Large intestine (tissue), 12 donors: Measurements from ENCODE around the gene HCK. TPM values are rescaled to one million over a fixed set of nuclear protein-coding genes. Genes with fewer than 3 reads are reported as not detected.

Experiments
- DNase-seq, 2 donors: peaks; one replicate each; pipeline versions ENCODE4 v3.0.0 to v3.0.0-alpha.2; 2013
- H3K27ac ChIP-seq: one replicate; pipeline ENCODE4 v1.5.1; 2013; ENCODE audit warnings: low read length
- H3K27me3 ChIP-seq: 2 replicates; pipeline ENCODE4 v1.6.1; 2013; ENCODE audit warnings: low read length; ENCODE audit not compliant: control insufficient read depth, insufficient read depth
- H3K36me3 ChIP-seq: 2 replicates; pipeline ENCODE4 v1.6.1; 2013; ENCODE audit warnings: low read length; ENCODE audit not compliant: control insufficient read depth, insufficient read depth
- H3K4me1 ChIP-seq: one replicate; pipeline ENCODE4 v1.6.1; 2013; ENCODE audit warnings: low read length; ENCODE audit not compliant: control insufficient read depth, insufficient read depth
- H3K4me3 ChIP-seq: one replicate; pipeline ENCODE4 v1.5.1; 2013; ENCODE audit warnings: low read length
- H3K9me3 ChIP-seq: one replicate; pipeline ENCODE4 v1.6.1; 2013; ENCODE audit warnings: mild to moderate bottlenecking, low read depth, low read length, moderate library complexity; ENCODE audit not compliant: control insufficient read depth
- WGBS: methylation state at CpG from one replicate; pipeline ENCODE4 v1.1.5; 2013; ENCODE audit warnings: low lambda C conversion rate; ENCODE audit not compliant: insufficient coverage; 5-methylcytosine and 5-hydroxymethylcytosine counted together
- long read RNA-seq, 11 donors: transcript quantifications; one replicate each; lab custom pipeline, GENCODE V29; 2026
- polyA plus RNA-seq: library from polyadenylated mRNA; unstranded; fragments of 120-200 nt; gene quantifications from one replicate; pipeline ENCODE4 v1.2.1, GENCODE V29; 2013

HCK gene
- 10.8 TPM for polyA plus RNA-seq
- long read RNA-seq, donor 1, partial matches to known transcripts: 0 of 1 reads
- long read RNA-seq, donor 1, other reads (novel, unspliced or antisense): 0 of 1 reads
- long read RNA-seq, donor 2, partial matches to known transcripts: 0 of 5 reads
- long read RNA-seq, donor 2, other reads (novel, unspliced or antisense): 0 of 5 reads
- long read RNA-seq, donor 3, partial matches to known transcripts: 0 of 5 reads
- long read RNA-seq, donor 3, other reads (novel, unspliced or antisense): 0 of 5 reads
- long read RNA-seq, donor 4: 0 reads
- long read RNA-seq, donor 5, partial matches to known transcripts: 0 of 3 reads
- long read RNA-seq, donor 5, other reads (novel, unspliced or antisense): 0 of 3 reads
- long read RNA-seq, donor 6, transcript HCK-207 (13 exons, 2,101 nt): major isoform, 5 of 5 reads
- long read RNA-seq, donor 6, partial matches to known transcripts: 0 of 5 reads
- long read RNA-seq, donor 6, other reads (novel, unspliced or antisense): 0 of 5 reads
- long read RNA-seq, donor 7, partial matches to known transcripts: 0 of 1 reads
- long read RNA-seq, donor 7, other reads (novel, unspliced or antisense): 0 of 1 reads
- long read RNA-seq, donor 8, partial matches to known transcripts: 0 of 5 reads
- long read RNA-seq, donor 8, other reads (novel, unspliced or antisense): 0 of 5 reads
- long read RNA-seq, donor 9, partial matches to known transcripts: 0 of 3 reads
- long read RNA-seq, donor 9, other reads (novel, unspliced or antisense): 0 of 3 reads
- long read RNA-seq, donor 10, partial matches to known transcripts: 0 of 5 reads
- long read RNA-seq, donor 10, other reads (novel, unspliced or antisense): 0 of 5 reads
- long read RNA-seq, donor 11, partial matches to known transcripts: 0 of 6 reads
- long read RNA-seq, donor 11, other reads (novel, unspliced or antisense): 0 of 6 reads

- Histone ChIP-seq H3K27ac (no peak within 1 kb of the TSS), H3K4me1 (no peaks in the 10 kb centered on the region), H3K36me3 (no peaks in the 10 kb centered on the region), H3K4me3 (peak within 1 kb of the TSS; percentile 18), H3K27me3 (peaks cover 53% of the 10 kb centered on the region), H3K9me3 (peaks cover 2% of the 10 kb centered on the region)
- no CpG with 5 or more reads among the region's 58 CpGs for WGBS
- DNase-seq: no peak
These were observed at the start of gene HCK for GRCh38 chr20:32052090-32052777. Gene HCK (plus strand): TSS chr20:32052242.

DNA sequence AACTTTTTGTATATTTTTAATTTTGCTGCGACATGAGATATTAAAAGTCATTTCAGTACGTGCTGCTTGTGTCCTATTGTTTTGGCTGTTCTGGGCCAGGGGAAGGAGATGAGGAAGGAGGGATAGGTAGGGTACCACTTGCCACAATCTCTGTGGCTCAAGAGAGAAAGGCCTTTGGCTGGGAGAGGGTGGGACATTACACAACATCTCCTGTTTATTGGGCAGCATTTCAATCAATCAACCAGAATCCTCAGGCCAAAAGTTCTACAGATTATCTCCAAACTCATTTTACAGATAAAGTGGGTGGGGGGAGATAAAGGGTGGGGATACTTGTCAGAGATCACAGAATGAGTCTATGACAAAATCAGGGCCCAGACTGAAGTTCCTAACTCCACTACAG is 48.7 kb upstream of the HCK start:
- no CpG with 5 or more reads among the region's 2 CpGs for WGBS
- no peaks in the 10 kb centered on the region for H3K9me3 ChIP-seq
- H3K27ac ChIP-seq: no peak overlapping the region
- peaks cover 19% of the 10 kb centered on the region for H3K27me3 ChIP-seq
- no peaks in the 10 kb centered on the region for H3K4me1 ChIP-seq
- DNase-seq: no peak
- no peak overlapping the region for H3K4me3 ChIP-seq
- H3K36me3 ChIP-seq: no peaks in the 10 kb centered on the region

DNA sequence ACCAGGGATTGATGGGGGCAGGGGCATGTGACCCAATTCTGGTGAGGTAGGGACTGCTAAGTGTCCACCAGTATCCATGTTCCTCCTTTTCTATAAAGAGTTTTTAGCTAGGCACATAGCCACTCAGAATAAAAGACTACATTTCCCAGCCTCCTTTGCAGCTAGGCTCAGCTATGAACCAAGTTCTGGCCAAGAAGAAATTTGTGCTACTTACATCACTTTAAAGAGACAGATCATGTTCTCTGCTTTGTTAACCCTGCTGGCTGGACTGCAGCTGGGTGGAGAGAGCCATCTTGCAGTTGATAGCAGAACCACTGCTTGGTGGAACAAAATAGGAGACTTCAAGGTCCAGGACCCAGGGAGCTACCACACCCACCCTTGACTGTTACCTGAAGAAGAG is 47.1 kb upstream of the HCK start:
- H3K36me3 ChIP-seq: no peaks in the 10 kb centered on the region
- H3K4me3 ChIP-seq: no peak overlapping the region
- H3K9me3 ChIP-seq: no peaks in the 10 kb centered on the region
- no peaks in the 10 kb centered on the region for H3K4me1 ChIP-seq
- no peak overlapping the region for H3K27ac ChIP-seq
- DNase-seq: no peak
- H3K27me3 ChIP-seq: peaks cover 24% of the 10 kb centered on the region

DNA sequence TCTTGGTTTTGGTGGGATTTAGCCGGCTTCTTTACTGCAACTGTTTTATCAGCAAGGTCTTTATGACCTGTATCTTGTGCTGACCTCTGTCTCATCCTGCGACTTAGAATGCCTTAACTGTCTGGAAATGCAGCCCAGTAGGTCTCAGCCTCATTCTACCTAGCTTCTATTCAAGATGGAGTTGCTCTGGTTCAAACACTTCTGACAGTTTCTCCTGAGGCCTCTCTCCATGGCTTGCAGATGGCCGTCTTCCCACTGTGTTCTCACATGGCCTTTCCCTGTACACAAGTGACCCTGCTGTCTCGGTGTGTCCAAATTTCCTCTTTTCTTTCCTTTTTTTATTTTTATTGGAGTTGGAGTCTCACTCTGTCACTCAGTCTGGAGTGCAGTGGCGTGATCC is 46.0 kb upstream of the HCK start:
- WGBS: no CpG with 5 or more reads among the region's 5 CpGs
- no peak for DNase-seq

DNA sequence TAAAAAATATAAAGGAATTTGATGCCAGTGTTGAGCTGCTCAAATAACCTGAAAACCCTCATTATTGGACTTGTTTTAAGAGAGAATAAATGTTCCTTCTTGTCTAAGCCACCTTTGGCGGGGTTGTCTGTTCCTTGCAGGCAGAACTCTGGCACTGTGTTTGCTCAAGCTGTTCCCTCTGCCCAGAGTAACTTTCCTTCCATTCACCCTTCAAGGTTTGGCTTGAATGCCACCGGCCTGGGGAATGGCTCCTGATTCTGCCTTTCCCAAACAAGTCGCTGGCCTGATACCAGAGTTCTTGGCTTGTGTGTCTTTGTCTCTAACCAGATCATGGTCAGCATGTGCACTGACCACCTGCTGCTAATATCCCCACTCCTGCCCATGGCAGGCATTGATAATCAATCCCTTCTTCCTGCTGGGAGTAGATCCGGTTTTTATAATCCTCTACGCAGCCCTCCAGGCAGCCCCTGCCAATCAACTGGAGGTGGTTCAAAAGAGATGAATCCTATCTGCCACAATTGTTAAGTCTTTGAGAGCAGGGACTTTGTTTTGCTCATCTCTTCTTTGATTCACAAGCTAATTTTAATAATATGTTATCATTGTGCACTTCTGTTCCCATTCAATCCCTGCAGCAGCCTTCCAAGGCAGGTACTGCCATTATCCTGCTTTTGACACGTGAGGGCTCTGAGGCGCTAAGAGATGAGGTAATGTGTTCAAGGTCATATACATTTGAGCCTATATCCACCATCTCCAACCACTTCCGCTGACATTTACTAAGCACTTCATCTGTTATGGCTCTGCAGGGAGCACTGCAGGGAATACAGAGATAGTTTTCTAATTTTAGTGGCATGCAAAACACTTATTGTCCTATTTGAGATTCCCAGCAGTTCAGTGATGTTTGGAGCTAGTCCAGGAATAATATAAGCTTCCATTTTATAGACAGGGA is 44.9 kb upstream of the HCK start:
- Histone ChIP-seq H3K4me1 (no peaks in the 10 kb centered on the region), H3K27ac (no peak overlapping the region)
- 33% methylated on average over 2 of the region's 8 CpGs for WGBS

More for the DNA sequence above, 46.0 kb upstream of the HCK start:
- H3K9me3 ChIP-seq: no peaks in the 10 kb centered on the region
- no peaks in the 10 kb centered on the region for H3K4me1 ChIP-seq
- no peak overlapping the region for H3K4me3 ChIP-seq
- H3K27ac ChIP-seq: no peak overlapping the region
- no peaks in the 10 kb centered on the region for H3K36me3 ChIP-seq
- H3K27me3 ChIP-seq: peaks cover 31% of the 10 kb centered on the region

DNA sequence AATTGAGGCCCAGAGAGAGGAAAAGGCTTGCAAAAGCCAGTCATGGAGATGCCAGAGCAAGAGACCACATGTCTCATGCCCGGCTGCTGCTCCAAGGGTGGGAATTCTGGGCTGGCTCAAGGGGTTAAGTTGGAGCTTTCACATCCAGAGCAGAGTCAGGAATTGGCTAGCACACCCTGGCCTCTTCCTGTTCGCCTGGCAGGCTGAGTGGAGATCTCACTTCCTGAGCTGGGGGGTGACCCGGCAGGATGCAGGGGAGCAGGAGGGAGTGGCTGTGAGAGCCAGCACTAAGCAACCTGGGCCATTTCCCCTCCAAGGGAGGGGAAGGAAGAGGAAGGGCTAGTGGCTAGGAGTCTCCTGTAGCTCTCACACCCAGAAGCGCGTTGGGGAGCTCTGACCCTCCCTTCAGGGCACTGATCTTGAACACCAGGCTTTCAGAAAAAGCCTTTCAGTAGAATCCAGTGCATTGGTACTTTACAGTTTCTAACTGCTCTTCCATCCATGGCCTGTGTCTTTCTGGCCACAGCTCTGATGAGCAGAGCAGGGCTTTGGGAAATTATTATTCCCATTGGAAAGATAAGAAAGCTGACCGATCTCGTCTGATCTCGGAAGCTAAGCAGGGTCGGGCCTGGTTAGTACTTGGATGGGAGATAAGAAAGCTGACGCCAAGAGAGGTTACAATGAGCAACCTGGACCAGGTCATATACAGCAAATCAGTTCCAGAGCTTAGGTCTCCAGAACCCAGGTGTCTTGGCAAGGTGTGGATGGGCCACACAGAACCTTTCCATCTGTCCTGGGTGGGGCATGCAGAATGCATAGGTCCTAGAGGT is 44.0 kb upstream of the HCK start:
- H3K27ac ChIP-seq: no peak overlapping the region
- no CpG with 5 or more reads among the region's 10 CpGs for WGBS
- peaks cover 31% of the 10 kb centered on the region for H3K27me3 ChIP-seq
- H3K9me3 ChIP-seq: no peaks in the 10 kb centered on the region
- no peak overlapping the region for H3K4me3 ChIP-seq
- H3K4me1 ChIP-seq: no peaks in the 10 kb centered on the region
- DNase-seq: peak in 1 of 2 donors; percentile 17
- H3K36me3 ChIP-seq: no peaks in the 10 kb centered on the region

More for the DNA sequence above, 44.9 kb upstream of the HCK start:
- no peak for DNase-seq
- H3K36me3 ChIP-seq: no peaks in the 10 kb centered on the region
- H3K9me3 ChIP-seq: no peaks in the 10 kb centered on the region
- peaks cover 34% of the 10 kb centered on the region for H3K27me3 ChIP-seq
- no peak overlapping the region for H3K4me3 ChIP-seq

GRCh38 chr20:32009564-32009963 is 42.5 kb upstream of the HCK start:
- Histone ChIP-seq H3K27ac (no peak overlapping the region), H3K27me3 (peaks cover 33% of the 10 kb centered on the region), H3K4me1 (no peaks in the 10 kb centered on the region), H3K9me3 (no peaks in the 10 kb centered on the region), H3K4me3 (no peak overlapping the region), H3K36me3 (no peaks in the 10 kb centered on the region)
- DNase-seq: no peak
- no CpG with 5 or more reads among the region's 7 CpGs for WGBS

GRCh38 chr20:32010101-32010500 is 41.9 kb upstream of the HCK start, which contains the start of gene CCM2L:
Gene CCM2L (plus strand): TSS chr20:32010438. CDS start chr20:32010455, 17 bp downstream.
- Histone ChIP-seq H3K4me1 (no peaks in the 10 kb centered on the region), H3K9me3 (no peaks in the 10 kb centered on the region), H3K27ac (no peak within 1 kb of the TSS), H3K36me3 (no peaks in the 10 kb centered on the region), H3K4me3 (peak within 1 kb of the TSS; percentile 4), H3K27me3 (peaks cover 34% of the 10 kb centered on the region)
- no peak for DNase-seq
- WGBS: no CpG with 5 or more reads among the region's 2 CpGs

GRCh38 chr20:32010666-32011065 is 41.4 kb upstream of the HCK start:
- H3K36me3 ChIP-seq: no peaks in the 10 kb centered on the region
- DNase-seq: no peak
- peak overlapping the region; percentile 4 for H3K4me3 ChIP-seq
- H3K9me3 ChIP-seq: no peaks in the 10 kb centered on the region
- H3K27ac ChIP-seq: no peak overlapping the region
- no peaks in the 10 kb centered on the region for H3K4me1 ChIP-seq
- no CpG with 5 or more reads among the region's 8 CpGs for WGBS
- peaks cover 40% of the 10 kb centered on the region for H3K27me3 ChIP-seq
